ENCODE results near the gene CASKIN1. TPM values are rescaled to one million over a fixed set of nuclear protein-coding genes. Genes with fewer than 3 reads are reported as not detected.

The CASKIN1 gene
- total and polyA plus RNA-seq, 2 of the 8 experiments (the other 6 are each of a cell fraction or from before 2014, with no cell fraction given), result 1.2 to 6.4 TPM

DNA sequence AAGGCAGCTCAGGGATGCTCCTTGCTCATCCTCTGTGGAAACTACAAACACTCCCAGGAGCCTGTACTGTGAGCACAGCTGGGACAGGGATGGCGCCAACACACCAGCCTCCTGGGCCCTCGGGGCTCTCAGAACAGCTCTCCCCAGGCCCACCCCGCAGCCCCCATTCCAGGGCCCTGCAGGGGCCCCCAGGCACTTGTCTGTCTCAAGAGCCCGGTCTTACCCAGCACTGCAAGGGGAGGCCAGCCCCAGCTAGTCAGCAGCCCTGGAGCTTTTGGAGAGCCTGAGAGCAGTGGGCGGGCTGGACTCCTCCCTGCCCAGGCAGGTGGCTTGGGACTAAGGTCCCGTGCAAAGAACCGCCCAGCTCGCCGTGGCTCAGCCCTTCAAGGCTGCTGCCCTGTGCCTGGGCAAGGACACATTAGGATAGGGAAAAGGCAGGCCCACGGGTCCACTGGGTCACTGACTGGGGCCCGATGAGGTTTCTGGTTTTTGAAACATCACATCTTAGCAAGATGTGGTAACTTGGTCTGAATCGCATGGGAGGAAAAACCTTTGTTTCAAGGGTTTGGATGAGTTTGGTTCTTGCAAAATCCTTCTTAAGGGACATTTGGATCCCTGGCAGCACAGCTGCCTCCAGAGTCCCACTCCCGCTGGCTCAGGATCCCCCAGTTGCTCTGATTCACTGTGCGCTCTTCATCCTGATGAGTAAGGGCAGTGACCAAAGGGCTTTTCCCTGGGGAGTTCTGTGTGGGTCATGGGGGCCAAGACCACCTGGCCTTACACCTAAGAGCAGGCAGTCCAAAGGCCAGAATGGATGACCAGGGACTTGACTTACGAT is 42.7 kb upstream of the CASKIN1 start:
- ChIA-PET CTCF (ENCODE audit: partially characterized antibody) (interaction anchor here (0.6 to 1.8 kb wide), 11 partner anchors 8 to 189 kb away, joined by 3 to 11 read pairs (median 4); partner anchors contain the start of gene ECI1), POLR2A (ENCODE audit: partially characterized antibody) (interaction anchor here (0.6 to 8.6 kb wide), 20 partner anchors 11 to 276 kb away, joined by 3 to 181 read pairs (median 5); partner anchors contain the start of genes BRICD5, E4F1, ECI1 and TEDC2)
- no peak for TF ChIP-seq SRF (IDR thresholded peaks at IDR 0.05; ENCODE audit: low read depth, low read length)
- TF ChIP-seq GTF2F1 (IDR thresholded peaks at IDR 0.05; ENCODE audit: borderline replicate concordance, low read depth, low read length), result no peak
- no peak for TF ChIP-seq BACH1 (IDR thresholded peaks at IDR 0.05; ENCODE audit: low read length)
- no peak for TF ChIP-seq SP1 (IDR thresholded peaks at IDR 0.05; ENCODE audit: low read depth, low read length)
- TF ChIP-seq ASH2L (IDR thresholded peaks at IDR 0.05; ENCODE audit: low read length), result no peak
- no peak for TF ChIP-seq HDAC2 (IDR thresholded peaks at IDR 0.05; ENCODE audit: borderline replicate concordance in 1 of 2, low read depth in 2 of 2, low read length in 2 of 2)
- no peak for TF ChIP-seq NRF1 (IDR thresholded peaks at IDR 0.05; ENCODE audit: low read depth, low read length)
- TF ChIP-seq GABPA (IDR thresholded peaks at IDR 0.05; ENCODE audit: borderline replicate concordance, insufficient read depth, low read length), result no peak
- TF ChIP-seq RAD21 (IDR thresholded peaks at IDR 0.05 in 1 of 2, conservative IDR thresholded peaks at IDR 0.05 in 1 of 2; ENCODE audit: low read depth in 2 of 2, low read length in 2 of 2), result no peak

More for the DNA sequence above, 42.7 kb upstream of the CASKIN1 start:
- Histone ChIP-seq H2AFZ (ENCODE audit: low read length) (no peak overlapping the region), H3K23me2 (ENCODE audit: low read depth, low read length) (peaks cover 16% of the 10 kb centered on the region; the same call in 1 of the 2 replicates), H3K27me3 (replicated peaks in 1 of 4; ENCODE audit: control insufficient read depth in 3 of 4, extremely low read depth in 1 of 4, insufficient read depth in 3 of 4, low read length in 3 of 4) (peaks cover 4 to 20% (median 16%) of the 10 kb centered on the region in 4 experiments; a peak in 6 of 7 replicates), H2BK15ac (ENCODE audit: low read length) (no peak overlapping the region), H4K8ac (ENCODE audit: extremely low read depth, insufficient read depth, low read length) (peak overlapping the region; percentile 28; the same call in 1 of the 2 replicates), H3K4me1 (replicated peaks in 1 of 4; ENCODE audit: control insufficient read depth in 3 of 4, insufficient read depth in 4 of 4, low read length in 3 of 4) (peaks cover 0 to 19% (median 10%) of the 10 kb centered on the region in 4 experiments; a peak in 5 of 7 replicates), H4K5ac (ENCODE audit: insufficient read length, low read depth, low read length) (no peak overlapping the region), H3K4me2 (ENCODE audit: insufficient read depth in 1 of 2, low read depth in 2 of 2, low read length in 2 of 2) (peak overlapping the region in 1 of 2 experiments; percentile 78; a peak in 3 of 4 replicates), H2BK120ac (replicated peaks; ENCODE audit: low read depth, low read length) (no peak overlapping the region), H3K79me1 (ENCODE audit: low read depth, low read length) (no peaks in the 10 kb centered on the region; the same call in 1 of the 2 replicates), H3K18ac (ENCODE audit: extremely low read depth, low read length) (no peak overlapping the region), H3K23ac (ENCODE audit: insufficient read length) (no peak overlapping the region), H3K27ac (ENCODE audit: low read depth, low read length) (no peak overlapping the region), H3K79me2 (ENCODE audit: control insufficient read depth in 1 of 2, insufficient read depth in 2 of 2, low read length in 2 of 2) (no peaks in the 10 kb centered on the region), H3K9me3 (ENCODE audit: insufficient read depth in 2 of 2, low read depth in 1 of 2, low read length in 1 of 2) (no peaks in the 10 kb centered on the region), H4K20me1 (replicated peaks in 1 of 2; ENCODE audit: control insufficient read depth in 1 of 2, insufficient read depth in 2 of 2, low read length in 2 of 2) (peaks cover 0 to 20% of the 10 kb centered on the region in 2 experiments), H3K4ac (replicated peaks; ENCODE audit: insufficient read length, low read depth, low read length) (no peak overlapping the region), H4K91ac (replicated peaks; ENCODE audit: insufficient read length, low read length) (no peak overlapping the region), H3K36me3 (ENCODE audit: control insufficient read depth in 2 of 4, insufficient read depth in 4 of 4, low read length in 3 of 4) (peaks cover 12 to 31% (median 14%) of the 10 kb centered on the region in 4 experiments; a peak in 7 of 8 replicates), H2BK20ac (ENCODE audit: low read length) (no peak overlapping the region), H3K56ac (replicated peaks; ENCODE audit: insufficient read length, low read depth, low read length) (no peak overlapping the region), H2BK5ac (ENCODE audit: low read depth, low read length) (no peak overlapping the region), H3K4me3 (ENCODE audit: extremely low read depth in 1 of 4, insufficient read depth in 2 of 4, low read depth in 3 of 4, low read length in 4 of 4) (no peak overlapping the region), H3K9ac (replicated peaks in 1 of 4; ENCODE audit: extremely low read depth in 1 of 4, low read depth in 3 of 4, low read length in 3 of 4) (no peak overlapping the region), H3K14ac (ENCODE audit: insufficient read length) (no peak overlapping the region), H2AK5ac (ENCODE audit: low read depth, low read length) (no peak overlapping the region), H2BK12ac (ENCODE audit: low read depth, low read length) (no peak overlapping the region)
- DNase-seq (ENCODE audit: low read depth in 1 of 2, low spot score in 2 of 2), result peak in 1 of 2 experiments; percentile 63
- WGBS, 2 experiments (ENCODE audit: extremely low coverage in 1 of 2, insufficient coverage in 1 of 2, insufficient read length in 1 of 2, insufficient replicate concordance in 2 of 2, low coverage in 1 of 2, low lambda C conversion rate in 2 of 2, missing lambda C conversion rate in 1 of 2), result 74% methylated on average over 15 of the region's 15 CpGs; no CpG with 5 or more reads in 1 of the 2 experiments
- FAIRE-seq, result no peak

Measured in H1 (cell line).